ENCODE data around the gene PIP5K1B.

GRCh38 chr9:68931821-68932220 lies 226.8 kb downstream of the PIP5K1B start:
- TF ChIP-seq CTCF (conservative IDR thresholded peaks at IDR 0.05) (no peak), ZFX (IDR thresholded peaks at IDR 0.05) (no peak)

Data from C4-2B (cell line).